ENCODE measurements around the gene PSMD3. TPM values are rescaled to one million over a fixed set of nuclear protein-coding genes. Genes with fewer than 3 reads are reported as not detected.

Gene PSMD3
- total and polyA plus RNA-seq, 9 of the 15 experiments (the other 6 are each of a cell fraction or from before 2014, with no cell fraction given) = 2.0 to 251 (median 135) TPM

GRCh38 chr17:39943702-39944392 is 36.8 kb upstream of the PSMD3 start:
- in situ Hi-C loops (cut with MboI) = no loop called here
- ATAC-seq (no peak), FAIRE-seq (no peak), DNase-seq (ENCODE audit: extremely low read depth in 1 of 4, low spot score in 3 of 4) (no peak)
- Histone ChIP-seq H3K36me3 (ENCODE audit: control insufficient read depth, insufficient read depth, low read length) (no peaks in the 10 kb centered on the region), H2AFZ (ENCODE audit: low read depth, low read length) (no peak overlapping the region), H3K9ac (ENCODE audit: insufficient read depth in 1 of 2, low read depth in 2 of 2, low read length in 2 of 2) (no peak overlapping the region; a peak in 1 of 4 replicates), H3K9me3 (replicated peaks; ENCODE audit: control insufficient read depth, insufficient read depth, low read depth, low read length) (no peaks in the 10 kb centered on the region), H3K4me2 (ENCODE audit: insufficient read depth, low read length) (no peak overlapping the region), H3K4me3 (no peak overlapping the region), H3K27ac (ENCODE audit: extremely low read depth, low read depth, low read length) (no peak overlapping the region), H3K9me1 (ENCODE audit: control insufficient read depth, insufficient read depth, low read length) (no peaks in the 10 kb centered on the region), H3K4me1 (replicated peaks in 1 of 2; ENCODE audit: control insufficient read depth in 2 of 2, insufficient read depth in 2 of 2, low read length in 2 of 2) (peaks cover 10 to 19% of the 10 kb centered on the region in 2 experiments), H3K27me3 (ENCODE audit: control insufficient read depth in 2 of 2, insufficient read depth in 2 of 2, low read length in 2 of 2) (peaks cover 4 to 7% of the 10 kb centered on the region in 2 experiments; a peak in 4 of 5 replicates), H4K20me1 (replicated peaks; ENCODE audit: control insufficient read depth, insufficient read depth, low read length) (0 out of 2 replicates have a peak, but pooled peaks cover 3% of the 10 kb centered on the region), H3K79me2 (ENCODE audit: control insufficient read depth, insufficient read depth, low read length) (no peaks in the 10 kb centered on the region)
- WGBS (ENCODE audit: insufficient coverage, low coverage, missing lambda C conversion rate) = 29% methylated on average over 14 of the region's 14 CpGs
- no peak for TF ChIP-seq ZBTB11 (CRISPR knock-in tag; IDR thresholded peaks at IDR 0.05)
- no peak for TF ChIP-seq ZNF263 (CRISPR knock-in tag; IDR thresholded peaks at IDR 0.05; ENCODE audit: borderline replicate concordance)
- TF ChIP-seq TEAD4 (IDR thresholded peaks at IDR 0.05; ENCODE audit: low read length) = no peak
- TF ChIP-seq TEAD4 (CRISPR knock-in tag; IDR thresholded peaks at IDR 0.05; ENCODE audit: borderline replicate concordance) = no peak
- TF ChIP-seq RBM34 (IDR thresholded peaks at IDR 0.05; ENCODE audit: borderline replicate concordance, insufficient read depth, low read length) = no peak
- TF ChIP-seq ESRRB (CRISPR knock-in tag; IDR thresholded peaks at IDR 0.05; ENCODE audit: borderline replicate concordance) = no peak
- ChIA-PET CTCF (ENCODE audit: low intra/inter-chr PET ratio) (no interaction called here), POLR2A (no interaction called here)
- intact Hi-C loops (cut with micrococcal nuclease) = no loop called here
- BruUV-seq (replicated peaks) = no TSS peak

Measured in K562 (cell line).